ENCODE results near the gene MAP3K15. TPM values are rescaled to one million over a fixed set of nuclear protein-coding genes. Genes with fewer than 3 reads are reported as not detected.

MAP3K15 gene
- polyA plus RNA-seq, 1 of the 3 experiments (the other 2 are of a cell fraction): 0.07 TPM

DNA sequence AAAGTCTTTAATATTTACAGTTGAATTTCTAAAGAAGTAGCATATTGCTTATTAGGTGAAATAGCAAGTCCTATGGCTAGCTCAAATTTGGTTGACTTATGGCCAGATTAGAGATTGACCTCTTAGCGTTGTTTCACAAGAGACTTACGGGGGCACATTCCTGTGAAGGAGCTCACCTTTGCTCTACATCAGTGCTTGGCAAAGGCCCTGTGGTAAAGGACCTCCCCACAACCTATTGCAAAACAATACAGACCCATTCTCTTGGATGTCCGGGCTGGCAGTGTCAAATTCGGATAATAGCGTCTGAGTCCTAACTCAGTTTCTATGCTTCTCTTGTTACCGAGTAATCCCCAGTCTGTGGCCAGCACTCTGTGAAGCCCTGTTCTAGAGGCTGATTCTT, 160.7 kb downstream of the MAP3K15 start:
- no peaks in the 10 kb centered on the region; the same call in 1 of the 2 replicates for H3K27me3 ChIP-seq (ENCODE audit: insufficient read depth)
- no peaks in the 10 kb centered on the region for H3K4me1 ChIP-seq (ENCODE audit: control insufficient read depth in 1 of 2, insufficient read depth in 2 of 2, low read depth in 1 of 2, low read length in 1 of 2)
- H3K27ac ChIP-seq (ENCODE audit: low read depth in 2 of 2, low read length in 1 of 2): no peak overlapping the region
- no peaks in the 10 kb centered on the region for H3F3A ChIP-seq (replicated peaks; ENCODE audit: insufficient read depth)
- H3K4me3 ChIP-seq (ENCODE audit: low read depth in 2 of 2, low read length in 1 of 2): no peak overlapping the region
- no peak overlapping the region for H3K9ac ChIP-seq
- TF ChIP-seq CHD2 (IDR thresholded peaks at IDR 0.05; ENCODE audit: low read length, partially characterized antibody) (no peak), FOXJ3 (CRISPR knock-in tag; IDR thresholded peaks at IDR 0.05) (no peak), RXRA (IDR thresholded peaks at IDR 0.05; ENCODE audit: borderline replicate concordance, low read depth) (no peak), MEF2A (IDR thresholded peaks at IDR 0.05; ENCODE audit: borderline replicate concordance, low read depth) (no peak), RFX5 (IDR thresholded peaks at IDR 0.05; ENCODE audit: low read length) (no peak), RAD21 (IDR thresholded peaks at IDR 0.05; ENCODE audit: low read length) (no peak), RCOR1 (IDR thresholded peaks at IDR 0.05; ENCODE audit: low read length) (no peak), EZH2phosphoT487 (IDR thresholded peaks at IDR 0.05; ENCODE audit: borderline replicate concordance, low read depth) (no peak)
- TF ChIP-seq, protein P1, sequence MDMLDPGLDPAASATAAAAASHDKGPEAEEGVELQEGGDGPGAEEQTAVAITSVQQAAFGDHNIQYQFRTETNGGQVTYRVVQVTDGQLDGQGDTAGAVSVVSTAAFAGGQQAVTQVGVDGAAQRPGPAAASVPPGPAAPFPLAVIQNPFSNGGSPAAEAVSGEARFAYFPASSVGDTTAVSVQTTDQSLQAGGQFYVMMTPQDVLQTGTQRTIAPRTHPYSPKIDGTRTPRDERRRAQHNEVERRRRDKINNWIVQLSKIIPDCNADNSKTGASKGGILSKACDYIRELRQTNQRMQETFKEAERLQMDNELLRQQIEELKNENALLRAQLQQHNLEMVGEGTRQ (IDR thresholded peaks at IDR 0.05; ENCODE audit: borderline replicate concordance, low read depth, low read length): no peak
- no peak overlapping the region for H3K4me2 ChIP-seq
- no peaks in the 10 kb centered on the region for H3K9me2 ChIP-seq
- H3K9me3 ChIP-seq: no peaks in the 10 kb centered on the region
- H2AFZ ChIP-seq (ENCODE audit: low read depth): no peak overlapping the region
- H4K20me1 ChIP-seq (ENCODE audit: insufficient read depth): no peaks in the 10 kb centered on the region
- peaks cover 9 to 57% of the 10 kb centered on the region in 2 experiments for H3K36me3 ChIP-seq (replicated peaks in 1 of 2; ENCODE audit: control insufficient read depth in 1 of 2, insufficient read depth in 2 of 2, low read length in 1 of 2)
- 39% methylated on average over 6 of the region's 6 CpGs for WGBS (ENCODE audit: low lambda C conversion rate)
- POLR2A ChIA-PET: no interaction called here
- H3K79me2 ChIP-seq (ENCODE audit: insufficient read depth): no peaks in the 10 kb centered on the region
- CTCF ChIA-PET: interaction anchor here (1.2 kb wide), 1 partner anchor 18 kb away, joined by 3 read pairs; no protein-coding TSS in a partner anchor
- DNase-seq: no peak

DNA sequence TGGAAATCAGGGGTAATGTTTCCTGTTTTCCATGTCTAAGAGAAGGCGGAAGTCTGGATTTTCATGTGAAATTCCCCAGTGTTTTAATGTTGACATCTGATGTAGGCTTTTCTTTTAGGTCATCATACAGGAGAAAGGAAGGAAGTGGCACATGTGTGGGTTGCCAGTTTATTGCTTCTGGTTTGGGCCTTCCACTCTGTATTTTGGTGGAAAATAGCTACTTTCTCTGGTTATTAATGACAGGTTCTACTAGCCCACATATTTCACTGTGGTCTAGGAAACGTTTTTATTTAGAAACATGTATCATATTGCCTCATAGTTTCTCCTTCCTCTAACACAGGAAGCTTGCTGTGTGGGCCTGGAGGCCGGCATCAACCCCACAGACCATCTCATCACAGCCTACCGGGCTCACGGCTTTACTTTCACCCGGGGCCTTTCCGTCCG, 164.3 kb downstream of the MAP3K15 start:
- WGBS (ENCODE audit: low lambda C conversion rate): 64% methylated on average over 8 of the region's 8 CpGs
- TF ChIP-seq SIN3A (IDR thresholded peaks at IDR 0.05; ENCODE audit: borderline replicate concordance, low read depth, low read length) (no peak), NFIC (IDR thresholded peaks at IDR 0.05; ENCODE audit: borderline replicate concordance) (no peak), POLR2AphosphoS5 (IDR thresholded peaks at IDR 0.05; ENCODE audit: low read depth, low read length) (no peak), EZH2phosphoT487 (IDR thresholded peaks at IDR 0.05; ENCODE audit: borderline replicate concordance, low read depth) (no peak), MEF2A (IDR thresholded peaks at IDR 0.05; ENCODE audit: borderline replicate concordance, low read depth) (no peak), RCOR1 (IDR thresholded peaks at IDR 0.05; ENCODE audit: low read length) (no peak), TAF1 (IDR thresholded peaks at IDR 0.05; ENCODE audit: borderline replicate concordance, low read depth, low read length) (no peak), YY1 (IDR thresholded peaks at IDR 0.05; ENCODE audit: low read depth) (no peak)
- TF ChIP-seq, protein P1 (IDR thresholded peaks at IDR 0.05; ENCODE audit: borderline replicate concordance, low read depth, low read length): no peak
- TF ChIP-seq, protein P2, sequence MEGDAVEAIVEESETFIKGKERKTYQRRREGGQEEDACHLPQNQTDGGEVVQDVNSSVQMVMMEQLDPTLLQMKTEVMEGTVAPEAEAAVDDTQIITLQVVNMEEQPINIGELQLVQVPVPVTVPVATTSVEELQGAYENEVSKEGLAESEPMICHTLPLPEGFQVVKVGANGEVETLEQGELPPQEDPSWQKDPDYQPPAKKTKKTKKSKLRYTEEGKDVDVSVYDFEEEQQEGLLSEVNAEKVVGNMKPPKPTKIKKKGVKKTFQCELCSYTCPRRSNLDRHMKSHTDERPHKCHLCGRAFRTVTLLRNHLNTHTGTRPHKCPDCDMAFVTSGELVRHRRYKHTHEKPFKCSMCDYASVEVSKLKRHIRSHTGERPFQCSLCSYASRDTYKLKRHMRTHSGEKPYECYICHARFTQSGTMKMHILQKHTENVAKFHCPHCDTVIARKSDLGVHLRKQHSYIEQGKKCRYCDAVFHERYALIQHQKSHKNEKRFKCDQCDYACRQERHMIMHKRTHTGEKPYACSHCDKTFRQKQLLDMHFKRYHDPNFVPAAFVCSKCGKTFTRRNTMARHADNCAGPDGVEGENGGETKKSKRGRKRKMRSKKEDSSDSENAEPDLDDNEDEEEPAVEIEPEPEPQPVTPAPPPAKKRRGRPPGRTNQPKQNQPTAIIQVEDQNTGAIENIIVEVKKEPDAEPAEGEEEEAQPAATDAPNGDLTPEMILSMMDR (IDR thresholded peaks at IDR 0.05): no peak
- TF ChIP-seq, protein P3, sequence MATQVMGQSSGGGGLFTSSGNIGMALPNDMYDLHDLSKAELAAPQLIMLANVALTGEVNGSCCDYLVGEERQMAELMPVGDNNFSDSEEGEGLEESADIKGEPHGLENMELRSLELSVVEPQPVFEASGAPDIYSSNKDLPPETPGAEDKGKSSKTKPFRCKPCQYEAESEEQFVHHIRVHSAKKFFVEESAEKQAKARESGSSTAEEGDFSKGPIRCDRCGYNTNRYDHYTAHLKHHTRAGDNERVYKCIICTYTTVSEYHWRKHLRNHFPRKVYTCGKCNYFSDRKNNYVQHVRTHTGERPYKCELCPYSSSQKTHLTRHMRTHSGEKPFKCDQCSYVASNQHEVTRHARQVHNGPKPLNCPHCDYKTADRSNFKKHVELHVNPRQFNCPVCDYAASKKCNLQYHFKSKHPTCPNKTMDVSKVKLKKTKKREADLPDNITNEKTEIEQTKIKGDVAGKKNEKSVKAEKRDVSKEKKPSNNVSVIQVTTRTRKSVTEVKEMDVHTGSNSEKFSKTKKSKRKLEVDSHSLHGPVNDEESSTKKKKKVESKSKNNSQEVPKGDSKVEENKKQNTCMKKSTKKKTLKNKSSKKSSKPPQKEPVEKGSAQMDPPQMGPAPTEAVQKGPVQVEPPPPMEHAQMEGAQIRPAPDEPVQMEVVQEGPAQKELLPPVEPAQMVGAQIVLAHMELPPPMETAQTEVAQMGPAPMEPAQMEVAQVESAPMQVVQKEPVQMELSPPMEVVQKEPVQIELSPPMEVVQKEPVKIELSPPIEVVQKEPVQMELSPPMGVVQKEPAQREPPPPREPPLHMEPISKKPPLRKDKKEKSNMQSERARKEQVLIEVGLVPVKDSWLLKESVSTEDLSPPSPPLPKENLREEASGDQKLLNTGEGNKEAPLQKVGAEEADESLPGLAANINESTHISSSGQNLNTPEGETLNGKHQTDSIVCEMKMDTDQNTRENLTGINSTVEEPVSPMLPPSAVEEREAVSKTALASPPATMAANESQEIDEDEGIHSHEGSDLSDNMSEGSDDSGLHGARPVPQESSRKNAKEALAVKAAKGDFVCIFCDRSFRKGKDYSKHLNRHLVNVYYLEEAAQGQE (IDR thresholded peaks at IDR 0.05; ENCODE audit: low read depth, low read length): no peak
- Histone ChIP-seq H3K4me3 (ENCODE audit: low read depth in 2 of 2, low read length in 1 of 2) (no peak overlapping the region), H3K9me2 (no peaks in the 10 kb centered on the region), H3K79me2 (ENCODE audit: insufficient read depth) (peaks cover 29% of the 10 kb centered on the region), H3K27me3 (ENCODE audit: insufficient read depth) (no peaks in the 10 kb centered on the region; the same call in 1 of the 2 replicates), H2AFZ (ENCODE audit: low read depth) (no peak overlapping the region), H3K9me3 (no peaks in the 10 kb centered on the region), H3K27ac (ENCODE audit: low read depth in 2 of 2, low read length in 1 of 2) (no peak overlapping the region), H3K4me2 (no peak overlapping the region), H4K20me1 (ENCODE audit: insufficient read depth) (0 out of 2 replicates have a peak, but pooled peaks cover 6% of the 10 kb centered on the region), H3F3A (replicated peaks; ENCODE audit: insufficient read depth) (no peaks in the 10 kb centered on the region), H3K4me1 (ENCODE audit: control insufficient read depth in 1 of 2, insufficient read depth in 2 of 2, low read depth in 1 of 2, low read length in 1 of 2) (no peaks in the 10 kb centered on the region), H3K36me3 (replicated peaks in 1 of 2; ENCODE audit: control insufficient read depth in 1 of 2, insufficient read depth in 2 of 2, low read length in 1 of 2) (peaks cover 9 to 28% of the 10 kb centered on the region in 2 experiments), H3K9ac (no peak overlapping the region)
- no peak for DNase-seq
- ChIA-PET CTCF (interaction anchor here (1.4 kb wide), 1 partner anchor 11 kb away, joined by 4 read pairs; no protein-coding TSS in a partner anchor), POLR2A (no interaction called here)
